ENCODE measurements around the gene CDKN2A. TPM values are rescaled to one million over a fixed set of nuclear protein-coding genes. Genes with fewer than 3 reads are reported as not detected.

The CDKN2A gene
- total RNA-seq, 1 experiment from 2014 or later = 0.57 TPM

DNA sequence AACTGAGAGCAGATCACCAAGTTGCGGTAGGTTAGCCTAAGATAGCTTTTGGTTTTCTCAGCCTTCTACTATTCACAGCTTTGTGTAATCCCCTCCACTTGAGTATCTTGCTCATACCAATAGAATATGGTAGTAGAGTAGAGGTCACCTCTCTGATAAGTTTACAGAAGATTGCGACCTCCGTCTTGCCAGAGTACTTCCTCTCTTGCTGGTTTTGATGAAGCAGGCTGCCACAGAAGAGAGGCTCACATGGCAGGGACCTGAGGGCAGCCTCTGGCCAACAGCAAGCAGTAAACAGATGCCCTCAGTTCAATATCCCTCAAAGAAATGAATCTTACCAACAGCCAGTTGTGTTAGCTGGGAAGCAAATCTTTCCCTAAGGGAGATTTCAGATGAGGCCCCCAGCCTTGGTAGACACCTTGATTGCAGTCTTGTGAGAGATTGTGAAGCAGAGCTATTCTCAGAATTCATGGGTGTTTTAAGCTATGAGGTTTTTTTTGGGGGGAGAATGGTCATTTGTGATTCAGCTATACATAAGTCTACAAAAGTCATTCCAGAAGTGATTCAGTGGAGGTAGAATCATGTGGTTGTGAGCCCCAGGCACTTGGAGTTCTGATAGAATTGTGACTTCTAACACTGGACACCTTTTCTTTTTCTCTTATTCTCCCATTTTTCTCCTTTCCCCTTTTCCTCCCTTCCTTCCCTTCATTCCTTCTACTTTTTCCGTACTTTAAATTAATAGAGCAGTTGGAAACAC is 37.6 kb upstream of the CDKN2A start (continued):
- TF ChIP-seq HMGXB4 (CRISPR knock-in tag; IDR thresholded peaks at IDR 0.05) = no peak

DNA sequence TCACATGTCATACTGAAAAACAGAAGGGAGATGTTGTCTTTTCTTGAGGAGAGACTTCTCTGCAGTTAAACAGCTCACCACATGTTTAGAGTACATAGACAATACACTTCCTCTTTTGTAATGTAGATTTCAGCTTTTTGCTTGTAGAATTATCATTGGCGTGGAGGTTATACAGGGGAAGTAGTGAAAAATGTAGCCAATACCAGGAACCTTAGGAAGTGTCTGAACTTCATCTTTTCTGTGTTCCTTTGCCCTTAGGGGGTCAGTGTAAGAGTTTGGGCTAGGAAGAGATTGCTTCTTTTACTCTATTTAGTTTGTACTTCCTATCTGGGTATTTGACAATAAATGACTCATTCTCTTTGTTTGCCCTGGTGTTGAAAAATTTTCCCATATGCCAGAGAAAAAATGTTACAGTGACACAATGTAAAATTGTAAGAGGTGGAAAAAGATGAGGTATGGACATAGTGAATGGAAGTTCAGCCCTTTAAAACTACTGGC is 36.0 kb upstream of the CDKN2A start:
- Mint-ChIP-seq H3K4me3 (no peak overlapping the region), H3K36me3 (no peaks in the 10 kb centered on the region), H3K4me1 (peaks cover 12% of the 10 kb centered on the region), H3K9me3 (no peaks in the 10 kb centered on the region), H3K27me3 (ENCODE audit: low read depth) (no peaks in the 10 kb centered on the region), H3K27ac (no peak overlapping the region)
- ChIA-PET CTCF (interaction anchor here (1.2 to 1.4 kb wide), 2 partner anchors 22 to 89 kb away, joined by 3 to 6 read pairs; partner anchors contain the start of gene CDKN2B), POLR2A (no interaction called here)
- peak; percentile 38; the same call in 1 of the 2 replicates for ATAC-seq
- DNase-seq (ENCODE audit: low spot score) = no peak
- TF ChIP-seq HMGXB4 (CRISPR knock-in tag; IDR thresholded peaks at IDR 0.05) = no peak
- TF ChIP-seq ZBTB21 (CRISPR knock-in tag; IDR thresholded peaks at IDR 0.05; ENCODE audit: borderline replicate concordance) = no peak
- TF ChIP-seq, protein P1, sequence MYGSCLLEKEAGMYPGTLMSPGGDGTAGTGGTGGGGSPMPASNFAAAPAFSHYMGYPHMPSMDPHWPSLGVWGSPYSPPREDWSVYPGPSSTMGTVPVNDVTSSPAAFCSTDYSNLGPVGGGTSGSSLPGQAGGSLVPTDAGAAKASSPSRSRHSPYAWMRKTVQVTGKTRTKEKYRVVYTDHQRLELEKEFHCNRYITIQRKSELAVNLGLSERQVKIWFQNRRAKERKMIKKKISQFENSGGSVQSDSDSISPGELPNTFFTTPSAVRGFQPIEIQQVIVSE (CRISPR knock-in tag; IDR thresholded peaks at IDR 0.05; ENCODE audit: borderline replicate concordance) = no peak

GRCh38 chr9:22029231-22029630 is 35.0 kb upstream of the CDKN2A start:
- ChIA-PET POLR2A (no interaction called here), CTCF (interaction anchor here (1.2 to 1.4 kb wide), 3 partner anchors 21 to 216 kb away, joined by 3 to 6 read pairs (median 3); partner anchors contain the start of gene CDKN2B)
- Mint-ChIP-seq H3K9me3 (no peaks in the 10 kb centered on the region), H3K4me3 (no peak overlapping the region), H3K36me3 (no peaks in the 10 kb centered on the region), H3K27me3 (ENCODE audit: low read depth) (no peaks in the 10 kb centered on the region), H3K27ac (no peak overlapping the region), H3K4me1 (peaks cover 12% of the 10 kb centered on the region)
- ATAC-seq (no peak), DNase-seq (ENCODE audit: low spot score) (no peak)
- TF ChIP-seq NFYB (CRISPR knock-in tag; conservative IDR thresholded peaks at IDR 0.05; ENCODE audit: low read depth) (no peak), GABPB1 (CRISPR knock-in tag; IDR thresholded peaks at IDR 0.05) (no peak), JUN (CRISPR knock-in tag; IDR thresholded peaks at IDR 0.05) (no peak), EMX1 (CRISPR knock-in tag; IDR thresholded peaks at IDR 0.05) (no peak), ZNF219 (CRISPR knock-in tag; IDR thresholded peaks at IDR 0.05; ENCODE audit: borderline replicate concordance) (no peak), IRF1 (CRISPR knock-in tag; IDR thresholded peaks at IDR 0.05) (no peak), ZBTB21 (CRISPR knock-in tag; IDR thresholded peaks at IDR 0.05; ENCODE audit: borderline replicate concordance) (no peak)
- TF ChIP-seq, protein P2, sequence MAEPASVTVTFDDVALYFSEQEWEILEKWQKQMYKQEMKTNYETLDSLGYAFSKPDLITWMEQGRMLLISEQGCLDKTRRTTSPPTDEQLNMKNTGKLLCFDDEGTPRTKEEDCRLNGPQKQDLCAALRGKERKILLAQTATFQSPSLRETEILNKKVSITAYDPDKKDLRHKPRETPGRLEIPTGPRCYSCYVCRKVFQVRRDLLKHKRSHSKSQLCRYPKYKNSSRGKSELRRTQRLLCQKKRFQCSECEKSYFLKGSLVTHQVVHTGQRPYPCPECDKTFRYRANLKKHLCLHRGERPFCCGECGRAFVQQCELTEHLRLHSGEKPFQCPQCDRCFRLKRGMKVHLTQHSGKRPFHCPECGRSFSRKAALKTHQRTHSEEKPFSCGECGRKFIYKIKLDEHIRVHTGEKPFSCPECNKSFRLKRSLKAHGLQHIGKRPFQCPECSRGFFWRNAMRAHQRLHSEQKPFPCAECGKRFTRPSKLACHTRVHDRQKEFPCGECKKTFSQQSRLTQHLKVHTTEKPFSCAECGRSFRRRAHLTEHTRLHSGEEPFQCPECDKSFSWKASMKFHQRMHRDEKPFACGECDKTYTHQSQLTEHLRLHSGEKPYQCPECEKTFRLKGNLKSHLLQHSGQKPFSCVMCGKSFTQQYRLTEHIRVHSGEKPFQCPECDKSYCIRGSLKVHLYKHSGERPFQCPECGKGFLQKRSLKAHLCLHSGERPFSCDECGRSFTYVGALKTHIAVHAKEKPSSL (CRISPR knock-in tag; conservative IDR thresholded peaks at IDR 0.05) = no peak
- TF ChIP-seq, protein P3, sequence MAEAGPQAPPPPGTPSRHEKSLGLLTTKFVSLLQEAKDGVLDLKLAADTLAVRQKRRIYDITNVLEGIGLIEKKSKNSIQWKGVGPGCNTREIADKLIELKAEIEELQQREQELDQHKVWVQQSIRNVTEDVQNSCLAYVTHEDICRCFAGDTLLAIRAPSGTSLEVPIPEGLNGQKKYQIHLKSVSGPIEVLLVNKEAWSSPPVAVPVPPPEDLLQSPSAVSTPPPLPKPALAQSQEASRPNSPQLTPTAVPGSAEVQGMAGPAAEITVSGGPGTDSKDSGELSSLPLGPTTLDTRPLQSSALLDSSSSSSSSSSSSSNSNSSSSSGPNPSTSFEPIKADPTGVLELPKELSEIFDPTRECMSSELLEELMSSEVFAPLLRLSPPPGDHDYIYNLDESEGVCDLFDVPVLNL (CRISPR knock-in tag; IDR thresholded peaks at IDR 0.05; ENCODE audit: borderline replicate concordance, low read depth) = no peak
- TF ChIP-seq, protein P1 (CRISPR knock-in tag; IDR thresholded peaks at IDR 0.05; ENCODE audit: borderline replicate concordance) = no peak
- TF ChIP-seq, protein P4, sequence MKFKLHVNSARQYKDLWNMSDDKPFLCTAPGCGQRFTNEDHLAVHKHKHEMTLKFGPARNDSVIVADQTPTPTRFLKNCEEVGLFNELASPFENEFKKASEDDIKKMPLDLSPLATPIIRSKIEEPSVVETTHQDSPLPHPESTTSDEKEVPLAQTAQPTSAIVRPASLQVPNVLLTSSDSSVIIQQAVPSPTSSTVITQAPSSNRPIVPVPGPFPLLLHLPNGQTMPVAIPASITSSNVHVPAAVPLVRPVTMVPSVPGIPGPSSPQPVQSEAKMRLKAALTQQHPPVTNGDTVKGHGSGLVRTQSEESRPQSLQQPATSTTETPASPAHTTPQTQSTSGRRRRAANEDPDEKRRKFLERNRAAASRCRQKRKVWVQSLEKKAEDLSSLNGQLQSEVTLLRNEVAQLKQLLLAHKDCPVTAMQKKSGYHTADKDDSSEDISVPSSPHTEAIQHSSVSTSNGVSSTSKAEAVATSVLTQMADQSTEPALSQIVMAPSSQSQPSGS (CRISPR knock-in tag; IDR thresholded peaks at IDR 0.05; ENCODE audit: borderline replicate concordance, low read depth) = no peak

All from WTC11 (cell line).